HUES6 (cell line): ENCODE measurements around the gene ARHGEF1.

Source experiments
- H3K27ac ChIP-seq: 2 replicates; pipeline ENCODE4 v1.7.0; 2013; ENCODE audit warnings: low read depth, mild to moderate bottlenecking, low read length, inconsistent platforms
- H3K27me3 ChIP-seq: 2 replicates; pipeline ENCODE4 v1.6.1; 2013; ENCODE audit warnings: low read length; ENCODE audit not compliant: control insufficient read depth, insufficient read depth
- H3K36me3 ChIP-seq: 2 replicates; pipeline ENCODE4 v1.6.1; 2013; ENCODE audit warnings: low read length; ENCODE audit not compliant: control insufficient read depth, insufficient read depth
- H3K4me1 ChIP-seq: 2 replicates; pipeline ENCODE4 v1.6.1; 2013; ENCODE audit warnings: low read length; ENCODE audit not compliant: control insufficient read depth, insufficient read depth
- H3K4me3 ChIP-seq: 2 replicates; pipeline ENCODE4 v1.5.1; 2013; ENCODE audit warnings: low read depth, low read length
- H3K9ac ChIP-seq: one replicate; pipeline ENCODE4 v1.6.1; 2013; ENCODE audit warnings: mild to moderate bottlenecking, low read length
- H3K9me3 ChIP-seq: 2 replicates; pipeline ENCODE4 v1.6.1; 2013; ENCODE audit warnings: low read depth, low read length; ENCODE audit not compliant: control insufficient read depth, insufficient read depth

The ARHGEF1 gene

GRCh38 chr19:41886761-41887710 lies 4.1 kb downstream of the ARHGEF1 start:
- H3K4me3 ChIP-seq: no peak overlapping the region; the same call in 1 of the 2 replicates
- no peaks in the 10 kb centered on the region for H3K9me3 ChIP-seq
- no peak overlapping the region for H3K27ac ChIP-seq
- H3K27me3 ChIP-seq: peaks cover 14% of the 10 kb centered on the region
- no peak overlapping the region for H3K9ac ChIP-seq
- H3K36me3 ChIP-seq: peaks cover 9% of the 10 kb centered on the region; the same call in 1 of the 2 replicates
- peaks cover 24% of the 10 kb centered on the region for H3K4me1 ChIP-seq

GRCh38 chr19:41887711-41888382 lies 4.9 kb downstream of the ARHGEF1 start:
- no peak overlapping the region for H3K27ac ChIP-seq
- peaks cover 6% of the 10 kb centered on the region for H3K27me3 ChIP-seq
- no peaks in the 10 kb centered on the region for H3K9me3 ChIP-seq
- H3K9ac ChIP-seq: no peak overlapping the region
- peaks cover 9% of the 10 kb centered on the region; the same call in 1 of the 2 replicates for H3K36me3 ChIP-seq
- no peak overlapping the region for H3K4me3 ChIP-seq
- H3K4me1 ChIP-seq: peaks cover 24% of the 10 kb centered on the region

- Histone ChIP-seq H3K4me3 (no peak overlapping the region), H3K27ac (no peak overlapping the region), H3K27me3 (no peaks in the 10 kb centered on the region), H3K9me3 (no peaks in the 10 kb centered on the region), H3K9ac (no peak overlapping the region), H3K4me1 (peaks cover 24% of the 10 kb centered on the region), H3K36me3 (peaks cover 9% of the 10 kb centered on the region; the same call in 1 of the 2 replicates)
These were observed 5.9 kb downstream of the ARHGEF1 start for GRCh38 chr19:41888926-41889325.

GRCh38 chr19:41889896-41890295 lies 6.9 kb downstream of the ARHGEF1 start:
- Histone ChIP-seq H3K4me1 (peaks cover 22% of the 10 kb centered on the region), H3K36me3 (peaks cover 9% of the 10 kb centered on the region; the same call in 1 of the 2 replicates), H3K27ac (no peak overlapping the region)

GRCh38 chr19:41890936-41891335 lies 8.0 kb downstream of the ARHGEF1 start:
- H3K9ac ChIP-seq: no peak overlapping the region
- no peaks in the 10 kb centered on the region for H3K9me3 ChIP-seq
- no peaks in the 10 kb centered on the region for H3K27me3 ChIP-seq

More at GRCh38 chr19:41889896-41890295, 6.9 kb downstream of the ARHGEF1 start:
- no peaks in the 10 kb centered on the region for H3K27me3 ChIP-seq
- no peak overlapping the region for H3K4me3 ChIP-seq
- no peaks in the 10 kb centered on the region for H3K9me3 ChIP-seq
- no peak overlapping the region for H3K9ac ChIP-seq

GRCh38 chr19:41892173-41892902 lies 9.4 kb downstream of the ARHGEF1 start:
- no peaks in the 10 kb centered on the region for H3K27me3 ChIP-seq
- H3K4me3 ChIP-seq: no peak overlapping the region
- peaks cover 12% of the 10 kb centered on the region for H3K4me1 ChIP-seq
- no peak overlapping the region for H3K9ac ChIP-seq
- no peak overlapping the region for H3K27ac ChIP-seq
- H3K9me3 ChIP-seq: no peaks in the 10 kb centered on the region
- peaks cover 20% of the 10 kb centered on the region for H3K36me3 ChIP-seq

More at GRCh38 chr19:41890936-41891335, 8.0 kb downstream of the ARHGEF1 start:
- Histone ChIP-seq H3K4me3 (no peak overlapping the region), H3K27ac (no peak overlapping the region), H3K36me3 (peaks cover 18% of the 10 kb centered on the region), H3K4me1 (peaks cover 22% of the 10 kb centered on the region)

- no peaks in the 10 kb centered on the region for H3K4me1 ChIP-seq
- no peak overlapping the region for H3K27ac ChIP-seq
- H3K36me3 ChIP-seq: peaks cover 28% of the 10 kb centered on the region
- H3K27me3 ChIP-seq: no peaks in the 10 kb centered on the region
- H3K9me3 ChIP-seq: no peaks in the 10 kb centered on the region
- no peak overlapping the region for H3K9ac ChIP-seq
- H3K4me3 ChIP-seq: no peak overlapping the region
These were observed 10.9 kb downstream of the ARHGEF1 start for GRCh38 chr19:41893899-41894298.

- H3K27me3 ChIP-seq: no peaks in the 10 kb centered on the region
These were observed 11.4 kb downstream of the ARHGEF1 start for GRCh38 chr19:41894350-41894749.

GRCh38 chr19:41895745-41896580 lies 13.0 kb downstream of the ARHGEF1 start:
- Histone ChIP-seq H3K4me1 (no peaks in the 10 kb centered on the region), H3K36me3 (peaks cover 24% of the 10 kb centered on the region), H3K27me3 (no peaks in the 10 kb centered on the region), H3K4me3 (no peak overlapping the region), H3K9ac (no peak overlapping the region), H3K27ac (no peak overlapping the region), H3K9me3 (no peaks in the 10 kb centered on the region)

More at GRCh38 chr19:41894350-41894749, 11.4 kb downstream of the ARHGEF1 start:
- H3K9ac ChIP-seq: no peak overlapping the region
- no peaks in the 10 kb centered on the region for H3K9me3 ChIP-seq
- H3K36me3 ChIP-seq: peaks cover 24% of the 10 kb centered on the region
- H3K27ac ChIP-seq: no peak overlapping the region
- H3K4me1 ChIP-seq: no peaks in the 10 kb centered on the region
- no peak overlapping the region for H3K4me3 ChIP-seq

GRCh38 chr19:41896581-41896942 lies 13.6 kb downstream of the ARHGEF1 start:
- Histone ChIP-seq H3K27me3 (no peaks in the 10 kb centered on the region), H3K9me3 (no peaks in the 10 kb centered on the region), H3K27ac (no peak overlapping the region), H3K9ac (no peak overlapping the region), H3K36me3 (peaks cover 24% of the 10 kb centered on the region), H3K4me1 (no peaks in the 10 kb centered on the region), H3K4me3 (no peak overlapping the region)
